HUES48 (cell line): ENCODE results near the gene VPS13A.

Experiments used
- H3K27ac ChIP-seq: one replicate; pipeline ENCODE4 v1.7.0; 2013; ENCODE audit warnings: low read depth, low read length, inconsistent platforms
- H3K27me3 ChIP-seq: 2 replicates; pipeline ENCODE4 v1.6.1; 2013; ENCODE audit warnings: mild to moderate bottlenecking, low read length; ENCODE audit not compliant: control insufficient read depth, insufficient read depth
- H3K36me3 ChIP-seq: 2 replicates; pipeline ENCODE4 v1.6.1; 2013; ENCODE audit warnings: low read length; ENCODE audit not compliant: control insufficient read depth, insufficient read depth
- H3K4me1 ChIP-seq: 2 replicates; pipeline ENCODE4 v1.6.1; 2013; ENCODE audit warnings: mild to moderate bottlenecking, low read length; ENCODE audit not compliant: control insufficient read depth, insufficient read depth
- H3K4me3 ChIP-seq: 2 replicates; pipeline ENCODE4 v1.5.1; 2013; ENCODE audit warnings: mild to moderate bottlenecking, low read depth, low read length
- H3K9ac ChIP-seq: 2 replicates; pipeline ENCODE4 v1.6.1; 2013; ENCODE audit warnings: mild to moderate bottlenecking, low read depth, low read length, moderate library complexity
- H3K9me3 ChIP-seq: 2 replicates; pipeline ENCODE4 v1.6.1; 2013; ENCODE audit warnings: low read length; ENCODE audit not compliant: control insufficient read depth, insufficient read depth

Gene VPS13A

GRCh38 chr9:77188242-77188641, 10.9 kb downstream of the VPS13A start:
- H3K27ac ChIP-seq: no peak overlapping the region

GRCh38 chr9:77194423-77194822, 17.1 kb downstream of the VPS13A start:
- H3K9me3 ChIP-seq: no peaks in the 10 kb centered on the region
- H3K36me3 ChIP-seq: no peaks in the 10 kb centered on the region
- no peak overlapping the region for H3K4me3 ChIP-seq
- no peaks in the 10 kb centered on the region for H3K27me3 ChIP-seq
- H3K4me1 ChIP-seq: peaks cover 25% of the 10 kb centered on the region
- no peak overlapping the region for H3K27ac ChIP-seq
- H3K9ac ChIP-seq: no peak overlapping the region

More at GRCh38 chr9:77188242-77188641, 10.9 kb downstream of the VPS13A start:
- H3K9ac ChIP-seq: no peak overlapping the region
- no peaks in the 10 kb centered on the region for H3K36me3 ChIP-seq
- H3K4me3 ChIP-seq: no peak overlapping the region
- peaks cover 28% of the 10 kb centered on the region for H3K4me1 ChIP-seq
- no peaks in the 10 kb centered on the region for H3K9me3 ChIP-seq
- no peaks in the 10 kb centered on the region for H3K27me3 ChIP-seq

DNA sequence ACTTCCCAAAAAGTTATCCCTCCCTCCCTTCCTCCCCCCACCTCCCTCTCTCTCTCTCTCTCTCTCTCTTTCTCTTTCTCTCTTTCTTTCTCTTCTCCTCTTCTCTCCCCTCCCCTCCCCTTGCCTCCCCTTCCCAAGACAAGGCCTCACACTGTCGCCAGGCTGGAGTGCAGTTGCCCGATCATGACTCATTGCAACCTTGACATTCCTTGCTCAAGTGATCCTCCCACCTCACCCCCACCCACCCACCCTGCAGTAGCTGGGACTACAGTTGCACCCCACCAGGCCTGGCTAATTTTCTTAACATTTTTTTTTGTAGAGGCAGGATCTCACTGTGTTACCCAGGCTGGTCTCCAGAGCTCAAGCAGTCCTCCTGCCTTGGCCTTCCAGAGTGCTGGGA, 32.8 kb downstream of the VPS13A start:
- Histone ChIP-seq H3K4me1 (peaks cover 5% of the 10 kb centered on the region; the same call in 1 of the 2 replicates), H3K27ac (no peak overlapping the region), H3K4me3 (no peak overlapping the region), H3K9me3 (no peaks in the 10 kb centered on the region), H3K27me3 (no peaks in the 10 kb centered on the region), H3K36me3 (peaks cover 39% of the 10 kb centered on the region), H3K9ac (no peak overlapping the region)

GRCh38 chr9:77211561-77211960, 34.2 kb downstream of the VPS13A start:
- H3K9me3 ChIP-seq: no peaks in the 10 kb centered on the region
- peaks cover 5% of the 10 kb centered on the region; the same call in 1 of the 2 replicates for H3K4me1 ChIP-seq
- no peak overlapping the region for H3K27ac ChIP-seq
- peaks cover 37% of the 10 kb centered on the region for H3K36me3 ChIP-seq
- H3K9ac ChIP-seq: no peak overlapping the region
- H3K27me3 ChIP-seq: no peaks in the 10 kb centered on the region
- no peak overlapping the region for H3K4me3 ChIP-seq

- Histone ChIP-seq H3K9me3 (no peaks in the 10 kb centered on the region), H3K27me3 (no peaks in the 10 kb centered on the region), H3K4me1 (peaks cover under 1% of the 10 kb centered on the region; the same call in 1 of the 2 replicates), H3K27ac (no peak overlapping the region), H3K4me3 (no peak overlapping the region), H3K36me3 (peaks cover 37% of the 10 kb centered on the region), H3K9ac (no peak overlapping the region)
Observed at GRCh38 chr9:77212801-77213200, 35.5 kb downstream of the VPS13A start.

DNA sequence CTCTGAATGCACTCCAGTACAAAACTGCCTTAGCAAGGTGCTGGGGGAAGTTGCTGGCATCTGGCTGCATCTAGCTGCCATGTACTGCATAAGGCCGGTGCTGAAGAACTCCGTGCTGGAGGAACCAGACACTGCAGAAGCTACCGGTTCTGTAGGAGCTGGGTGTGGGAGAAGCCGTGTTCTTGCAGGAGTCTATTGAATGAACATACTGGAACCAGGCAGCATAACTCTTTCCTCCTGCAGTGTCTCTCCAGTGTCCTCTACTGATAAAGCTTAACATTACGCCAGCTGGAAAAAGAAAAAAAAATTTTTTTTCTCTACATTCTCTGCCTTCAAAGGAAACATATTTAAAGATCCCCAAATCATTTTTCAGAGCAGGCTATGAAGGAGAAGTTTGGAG, 38.5 kb downstream of the VPS13A start:
- no peak overlapping the region for H3K4me3 ChIP-seq
- H3K9ac ChIP-seq: no peak overlapping the region
- no peaks in the 10 kb centered on the region for H3K9me3 ChIP-seq
- no peak overlapping the region for H3K27ac ChIP-seq
- H3K36me3 ChIP-seq: peaks cover 52% of the 10 kb centered on the region
- H3K4me1 ChIP-seq: no peaks in the 10 kb centered on the region
- H3K27me3 ChIP-seq: no peaks in the 10 kb centered on the region

- Histone ChIP-seq H3K36me3 (peaks cover 58% of the 10 kb centered on the region), H3K27me3 (no peaks in the 10 kb centered on the region), H3K9me3 (no peaks in the 10 kb centered on the region), H3K4me3 (no peak overlapping the region), H3K27ac (no peak overlapping the region), H3K4me1 (no peaks in the 10 kb centered on the region), H3K9ac (no peak overlapping the region)
Observed at GRCh38 chr9:77218612-77219011, 41.3 kb downstream of the VPS13A start.

GRCh38 chr9:77221431-77221830, 44.1 kb downstream of the VPS13A start:
- H3K9me3 ChIP-seq: no peaks in the 10 kb centered on the region
- H3K36me3 ChIP-seq: peaks cover 67% of the 10 kb centered on the region
- H3K9ac ChIP-seq: no peak overlapping the region
- peaks cover 13% of the 10 kb centered on the region for H3K4me1 ChIP-seq
- H3K4me3 ChIP-seq: no peak overlapping the region
- H3K27me3 ChIP-seq: no peaks in the 10 kb centered on the region
- no peak overlapping the region for H3K27ac ChIP-seq

- Histone ChIP-seq H3K36me3 (peaks cover 90% of the 10 kb centered on the region), H3K9ac (no peak overlapping the region), H3K27ac (no peak overlapping the region), H3K4me3 (no peak overlapping the region), H3K9me3 (no peaks in the 10 kb centered on the region), H3K4me1 (peaks cover 13% of the 10 kb centered on the region), H3K27me3 (no peaks in the 10 kb centered on the region)
Observed at GRCh38 chr9:77224746-77225312, 47.5 kb downstream of the VPS13A start.

GRCh38 chr9:77236693-77237092, 59.4 kb downstream of the VPS13A start:
- Histone ChIP-seq H3K9ac (no peak overlapping the region), H3K4me1 (no peaks in the 10 kb centered on the region), H3K27me3 (no peaks in the 10 kb centered on the region), H3K9me3 (no peaks in the 10 kb centered on the region), H3K27ac (no peak overlapping the region), H3K36me3 (peaks cover 18% of the 10 kb centered on the region), H3K4me3 (no peak overlapping the region)

GRCh38 chr9:77237896-77238295, 60.6 kb downstream of the VPS13A start:
- no peak overlapping the region for H3K27ac ChIP-seq
- no peaks in the 10 kb centered on the region for H3K4me1 ChIP-seq
- H3K9ac ChIP-seq: no peak overlapping the region
- peaks cover 27% of the 10 kb centered on the region for H3K36me3 ChIP-seq
- H3K9me3 ChIP-seq: no peaks in the 10 kb centered on the region
- H3K4me3 ChIP-seq: no peak overlapping the region
- no peaks in the 10 kb centered on the region for H3K27me3 ChIP-seq
